GM12801 (cell line): ENCODE measurements around the gene CCDC78.

ENCODE experiments used
- CTCF ChIP-seq: IDR thresholded peaks from one replicate; pipeline ENCODE4 v1.5.1; 2011; ENCODE audit warnings: control low read depth; ENCODE audit not compliant: insufficient read length; ENCODE audit errors: extremely low read depth

Gene CCDC78

GRCh38 chr16:739560-740458 lies 13.6 kb upstream of the CCDC78 start:
- TF ChIP-seq CTCF = no peak

GRCh38 chr16:736936-737481 lies 10.8 kb upstream of the CCDC78 start:
- TF ChIP-seq CTCF = no peak

GRCh38 chr16:735982-736453 lies 9.8 kb upstream of the CCDC78 start:
- TF ChIP-seq CTCF = no peak

GRCh38 chr16:734981-735881 lies 9.0 kb upstream of the CCDC78 start:
- no peak for TF ChIP-seq CTCF

GRCh38 chr16:734208-734980 lies 8.2 kb upstream of the CCDC78 start:
- TF ChIP-seq CTCF = no peak

- no peak for TF ChIP-seq CTCF
Measured at GRCh38 chr16:733382-734207, 7.4 kb upstream of the CCDC78 start.
